Left ventricle myocardium superior (tissue), 1 donor: ENCODE measurements around the gene BCAR3. TPM values are rescaled to one million over a fixed set of nuclear protein-coding genes. Genes with fewer than 3 reads are reported as not detected.
A peak's percentile ranks its signal among the peaks of the same experiment; 100 is the strongest.
"Not testable (repeated sequence)": the region's sequence is repeated elsewhere in the genome, so short reads cannot be mapped to it uniquely, and the experiment has no call there.

Experiments
- ATAC-seq: fragments of 200-7000 bp; cut with Tn5 transposase; one replicate; pipeline ENCODE4 v1.9.1; 2020; ENCODE audit warnings: mild to moderate bottlenecking, moderate library complexity
- DNase-seq: peaks from one replicate; pipeline ENCODE4 v3.0.0-alpha.2; 2020
- intact Hi-C: fragments of 100-400 bp; cut with micrococcal nuclease; formaldehyde crosslinking; loops from one replicate; pipeline ENCODE4 v1.11.0; 2022
- total RNA-seq: library from RNA; stranded (reverse); fragmentation: NEBNext Ultra II Directional; extraction: Animal tissue kit (Norgen Biotek cat#: 25700); gene quantifications from one replicate; pipeline ENCODE4 v1.2.1, GENCODE V29; 2021
- donor health status: DM: no; HTN: yes; CAD: no; lungs with severe emphysema.

BCAR3 gene
- total RNA-seq, 1 donor from 2014 or later, result 15.2 TPM

DNA sequence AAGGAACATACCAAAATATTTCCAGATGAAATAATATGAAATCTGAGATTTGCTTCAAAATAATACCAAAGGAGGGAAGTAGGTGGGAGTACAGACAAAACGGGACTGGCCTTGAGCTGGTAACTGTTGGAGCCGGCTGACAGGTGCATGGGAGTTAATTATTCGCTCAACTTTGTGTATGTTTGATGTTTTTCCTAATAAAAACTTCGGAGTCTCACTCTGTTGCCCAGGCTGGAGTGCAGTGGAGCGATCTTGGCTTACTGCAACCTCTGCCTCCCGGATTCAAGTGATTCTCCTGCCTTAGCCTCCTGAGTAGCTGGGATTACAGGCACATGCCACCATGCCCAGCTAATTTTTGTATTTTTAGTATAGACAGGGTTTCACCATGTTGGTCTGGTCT, 7.6 kb downstream of the BCAR3 start:
- DNase-seq, ATAC-seq, intact Hi-C loops: not testable (repeated sequence)

DNA sequence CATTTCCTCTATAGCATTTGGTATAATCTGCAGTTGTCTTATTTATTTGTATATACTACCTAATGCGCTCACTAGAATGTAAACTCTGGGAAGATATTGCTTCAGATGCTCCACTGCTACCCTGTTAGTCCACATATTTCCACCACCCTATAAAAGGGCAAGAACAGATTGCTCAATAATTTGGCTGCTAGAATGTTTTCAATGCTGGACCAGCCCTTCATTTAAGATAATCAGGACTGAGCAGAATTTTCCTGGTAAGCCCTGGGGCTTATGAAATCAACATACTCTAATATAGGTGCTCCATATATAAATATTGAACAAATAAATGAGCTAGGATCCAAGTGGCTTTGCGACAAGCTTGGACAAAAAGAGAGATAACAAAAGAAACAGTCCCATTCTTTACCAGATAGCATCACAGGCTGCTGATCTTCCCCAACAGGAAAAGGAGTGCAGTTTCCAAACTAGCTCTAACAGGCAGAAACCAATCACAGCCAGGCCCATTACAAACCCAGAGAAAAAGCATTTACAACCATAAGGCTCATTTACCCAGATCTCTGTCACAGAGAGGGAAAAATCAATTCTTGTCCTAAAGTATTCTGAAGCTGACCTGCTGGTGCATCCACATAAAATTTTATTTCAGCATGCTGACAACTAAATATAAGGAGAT, 8.3 kb downstream of the BCAR3 start:
- DNase-seq (no peak), ATAC-seq (peak; percentile 3)
- intact Hi-C loops, result no loop called here

DNA sequence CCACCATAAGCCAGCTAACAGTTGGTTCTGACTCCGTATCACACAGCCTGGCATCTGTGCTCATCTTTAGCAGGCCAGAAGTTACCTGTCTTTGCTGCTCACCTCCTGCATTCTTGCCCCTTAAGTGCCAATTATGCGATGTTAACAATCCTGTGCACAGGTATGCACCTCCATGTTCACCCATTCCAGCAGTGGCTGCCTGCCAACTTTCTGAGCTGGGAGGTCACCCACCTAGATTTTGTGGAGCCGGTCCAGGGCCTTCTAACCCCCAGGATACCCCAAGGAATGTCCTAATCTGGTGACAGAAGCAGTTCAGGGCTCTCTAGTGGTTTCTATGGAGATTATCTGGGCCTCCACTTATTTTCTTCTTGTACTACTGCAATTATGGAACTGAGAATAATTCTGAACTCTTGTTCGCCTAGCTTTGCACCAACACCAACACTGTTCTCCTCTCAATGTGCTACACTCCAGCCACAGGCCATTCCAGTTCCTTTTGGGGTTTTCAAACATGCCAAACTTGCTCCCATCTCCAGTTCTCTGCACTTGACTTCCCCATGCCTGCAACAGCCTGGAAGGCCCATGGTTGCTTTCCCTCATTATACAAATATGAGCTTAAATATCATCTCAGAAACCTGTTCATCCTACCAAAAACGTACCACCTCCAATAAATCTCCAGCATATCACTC, 9.0 kb downstream of the BCAR3 start:
- DNase-seq, result no peak
- intact Hi-C loops, result no loop called here
- no peak for ATAC-seq

DNA sequence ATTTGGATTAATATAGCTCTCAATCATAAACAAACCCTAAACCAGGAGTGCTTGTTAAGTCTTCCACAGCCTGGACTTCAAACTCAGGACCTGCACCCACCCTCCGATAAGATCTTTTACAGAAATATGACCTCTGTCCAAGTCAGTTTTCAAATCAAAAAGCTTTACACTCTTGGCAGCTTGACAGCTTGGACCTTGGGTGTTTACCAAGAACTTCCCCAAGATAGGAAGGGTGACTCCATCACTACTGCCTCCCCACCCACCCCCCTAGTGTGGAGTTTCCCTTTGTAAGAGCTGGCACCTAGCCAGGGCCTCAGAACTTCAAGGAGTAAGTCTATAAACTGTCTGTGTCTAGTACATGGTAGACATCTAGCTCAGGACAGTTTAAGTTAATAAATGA, 9.6 kb downstream of the BCAR3 start:
- DNase-seq, result peak; percentile 71
- ATAC-seq, result peak; percentile 52
- intact Hi-C loops, result no loop called here

DNA sequence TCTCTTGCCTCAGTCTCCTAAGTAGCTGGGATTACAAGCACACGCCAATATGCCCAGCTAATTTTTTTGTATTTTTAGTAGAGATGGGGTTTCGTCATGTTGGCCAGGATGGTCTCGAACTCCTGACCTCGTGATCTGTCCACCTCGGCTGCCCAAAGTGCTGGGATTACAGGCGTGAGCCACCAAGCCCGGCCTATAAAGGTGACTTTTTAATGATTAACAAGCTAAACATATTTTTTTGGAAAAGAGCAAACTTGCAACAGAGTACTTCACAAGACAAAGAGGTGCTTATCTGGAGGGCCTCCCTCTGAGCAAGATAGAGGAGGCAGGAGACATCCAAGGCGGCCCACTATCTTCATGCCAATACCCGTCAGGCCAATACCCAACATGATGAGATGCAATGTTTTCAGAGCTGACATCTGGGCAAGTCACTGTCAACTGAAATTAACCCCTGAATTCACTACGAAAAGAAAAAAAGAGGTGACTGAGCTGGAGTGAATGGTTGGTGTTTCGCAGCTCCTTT, 10.5 kb downstream of the BCAR3 start:
- intact Hi-C loops, result no loop called here
- DNase-seq (no peak), ATAC-seq (no peak)

DNA sequence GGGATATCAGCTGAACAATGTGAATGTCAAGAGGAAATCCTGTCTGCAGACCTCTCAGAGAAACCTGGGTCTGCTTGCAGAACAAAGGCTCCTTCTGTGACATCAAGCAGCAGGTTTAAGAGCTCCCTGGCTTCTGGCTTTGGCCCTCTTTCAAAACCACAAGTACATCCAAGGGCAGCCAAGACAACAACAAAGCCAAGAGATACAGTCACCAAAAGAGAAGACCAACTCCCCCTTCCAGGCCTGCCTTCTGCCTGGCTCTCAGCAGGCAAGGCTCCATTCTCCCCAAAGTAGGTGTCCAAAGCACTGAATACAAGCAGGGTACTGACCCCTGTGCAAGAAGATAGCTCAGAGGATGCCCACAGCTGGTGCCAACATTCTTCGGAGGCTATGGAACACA, 11.5 kb downstream of the BCAR3 start:
- DNase-seq, result peak; percentile 48
- intact Hi-C loops, result no loop called here

DNA sequence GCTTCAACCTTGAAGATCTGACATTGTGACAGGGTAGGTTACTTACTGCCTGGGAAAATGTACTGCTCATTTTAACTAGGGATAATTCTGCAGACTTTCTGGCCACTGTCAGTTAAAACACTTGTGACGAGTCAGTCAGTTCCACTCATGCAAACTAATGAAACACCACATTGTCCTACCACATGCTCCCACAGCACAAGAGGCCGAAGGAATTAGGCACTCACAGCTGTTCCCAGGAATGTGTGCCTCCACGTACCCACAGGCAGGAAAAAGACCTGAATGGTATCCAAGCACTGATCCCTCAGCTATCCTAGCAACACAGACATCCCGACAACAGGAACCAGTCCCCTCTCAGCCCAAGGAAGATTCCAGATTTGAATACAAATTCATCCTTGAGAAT, 12.3 kb downstream of the BCAR3 start:
- intact Hi-C loops, result no loop called here
- ATAC-seq, result no peak
- no peak for DNase-seq

More for the DNA sequence above, 11.5 kb downstream of the BCAR3 start:
- ATAC-seq, result peak; percentile 80

DNA sequence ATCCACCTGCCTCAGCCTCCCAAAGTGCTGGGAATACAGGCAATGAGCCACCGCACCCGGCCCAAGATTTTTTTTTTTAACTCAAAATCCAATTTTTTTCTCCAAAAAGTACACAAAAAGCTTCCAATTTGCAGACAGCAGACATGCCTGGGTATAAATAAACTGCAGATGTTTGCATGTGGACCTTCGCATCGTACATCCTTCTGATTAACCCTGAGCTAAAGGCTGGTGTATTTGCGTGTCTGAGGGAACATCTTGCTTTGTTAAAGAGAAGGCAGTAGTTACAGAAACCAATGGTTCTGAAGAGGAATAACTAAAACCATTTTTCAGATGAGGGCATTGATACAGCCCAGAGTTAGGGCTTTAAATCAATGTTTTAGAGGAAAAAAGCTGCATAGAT, 12.7 kb downstream of the BCAR3 start:
- no peak for DNase-seq
- intact Hi-C loops, result no loop called here
- ATAC-seq, result no peak

DNA sequence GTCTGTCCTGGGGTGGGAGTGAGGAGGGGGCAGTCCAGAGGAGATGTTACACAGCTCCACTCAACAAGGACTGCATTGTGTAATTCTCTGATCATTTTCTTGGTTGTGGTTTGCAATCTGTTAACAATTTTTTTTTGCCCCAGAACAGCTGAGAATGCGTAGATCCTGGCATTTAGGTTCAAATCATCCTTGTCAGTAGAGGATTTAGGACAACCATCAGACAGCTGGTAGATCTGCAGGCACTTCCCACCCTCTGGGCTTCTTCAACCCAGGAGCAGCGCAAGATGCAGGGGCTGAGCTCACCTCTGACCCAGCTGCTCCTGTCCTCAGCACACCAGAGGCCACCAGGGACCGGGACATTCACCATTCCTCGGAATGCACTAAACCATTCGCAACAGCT, 13.5 kb downstream of the BCAR3 start:
- DNase-seq (no peak), ATAC-seq (no peak)
- intact Hi-C loops, result no loop called here

DNA sequence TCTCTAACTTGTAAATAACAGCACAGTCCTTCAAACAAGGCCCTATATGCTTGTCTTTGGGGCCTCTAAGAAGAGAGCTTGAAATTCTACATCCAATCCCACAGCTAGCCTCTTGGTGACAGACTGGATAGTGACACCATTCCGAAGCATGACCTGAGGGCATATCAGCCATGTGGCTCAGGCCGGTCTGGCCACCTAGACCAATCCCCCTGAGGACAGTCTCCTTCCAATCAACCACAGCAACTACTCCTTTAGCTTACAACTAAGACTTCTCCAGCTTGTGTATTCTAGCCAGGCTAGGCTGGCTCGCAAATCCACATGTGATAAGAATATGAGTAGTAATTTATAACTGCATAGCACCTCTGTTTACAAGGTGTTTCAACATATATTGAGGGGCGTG, 14.0 kb downstream of the BCAR3 start:
- intact Hi-C loops, result no loop called here
- ATAC-seq (no peak), DNase-seq (no peak)

DNA sequence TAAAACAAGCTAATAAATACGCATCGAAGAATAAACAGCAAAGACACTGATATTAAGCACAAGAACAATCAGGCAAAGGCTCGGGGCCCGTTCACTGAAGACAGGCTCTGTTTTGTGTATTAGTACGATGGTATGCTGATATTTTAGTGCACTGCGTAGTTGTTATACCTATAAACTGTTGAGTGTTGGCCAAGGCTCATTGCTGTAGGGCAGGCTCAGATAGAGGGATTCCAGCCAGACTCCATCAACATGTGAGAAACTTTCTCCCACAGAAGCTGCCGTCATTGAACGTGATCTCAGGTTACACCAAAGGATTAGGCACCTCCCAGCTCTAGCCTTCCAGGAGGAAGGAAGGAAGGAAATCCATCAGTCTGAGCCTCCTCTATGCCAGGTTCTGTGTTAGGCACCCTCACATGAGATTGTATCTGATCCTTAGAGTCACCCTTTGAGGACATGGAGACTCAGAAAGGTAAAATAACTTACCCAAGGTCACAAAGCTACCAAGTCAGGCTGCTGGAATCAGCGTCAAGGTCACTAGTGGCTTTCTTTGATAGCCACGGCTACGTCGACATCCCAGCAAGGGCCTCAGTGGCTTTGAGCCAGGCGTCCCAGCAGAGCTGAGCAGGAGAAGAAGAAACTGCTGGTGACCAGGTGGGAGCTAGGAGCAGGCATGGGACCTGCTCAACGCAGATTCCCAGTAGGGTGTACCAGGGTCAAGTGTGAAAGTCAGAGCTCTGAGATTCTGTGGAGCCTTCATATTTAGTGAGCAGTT, 14.8 kb downstream of the BCAR3 start:
- ATAC-seq (peak; percentile 29), DNase-seq (no peak)
- intact Hi-C loops, result no loop called here

DNA sequence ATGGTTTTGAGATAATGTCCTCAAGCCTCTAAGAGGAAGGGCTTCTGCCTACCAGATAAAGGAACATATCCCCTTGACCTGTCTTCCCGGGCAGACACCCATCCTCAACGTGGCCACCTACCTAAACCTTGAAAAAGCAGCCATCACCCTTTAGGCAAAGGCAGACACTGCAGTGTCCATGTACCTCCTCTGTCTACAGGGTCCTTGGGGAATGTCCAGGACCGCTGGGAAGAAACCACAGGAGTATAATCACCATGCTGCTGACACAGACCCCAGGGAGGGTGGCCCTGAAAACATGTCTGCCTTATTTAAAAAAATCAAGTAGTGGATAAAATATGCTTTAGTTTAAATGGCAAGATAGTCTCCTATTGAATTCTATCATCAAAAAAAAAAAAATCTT, 16.6 kb downstream of the BCAR3 start:
- intact Hi-C loops, result no loop called here
- DNase-seq, result no peak
- ATAC-seq, result peak; percentile 1

DNA sequence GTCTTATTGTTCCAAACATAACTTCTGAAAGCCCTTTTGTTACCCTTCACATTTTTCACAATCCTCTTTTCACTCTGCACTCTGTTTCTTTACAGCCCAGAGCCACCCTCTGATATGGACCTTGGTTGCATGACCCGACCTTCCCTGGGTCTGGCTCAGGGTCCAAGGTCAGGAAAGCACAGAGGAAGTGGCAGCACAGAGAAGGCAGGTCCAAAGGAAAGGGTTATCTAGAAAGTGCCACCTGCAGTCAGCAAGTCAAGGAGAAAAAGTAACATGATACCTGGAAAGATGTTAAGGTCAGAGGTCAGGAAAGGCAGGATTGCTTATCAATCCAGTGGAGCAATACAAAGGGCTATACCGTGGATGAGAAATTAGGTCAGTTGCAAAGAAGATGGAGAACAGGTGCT, 18.4 kb downstream of the BCAR3 start:
- ATAC-seq (no peak), DNase-seq (no peak)
- intact Hi-C loops, result no loop called here

DNA sequence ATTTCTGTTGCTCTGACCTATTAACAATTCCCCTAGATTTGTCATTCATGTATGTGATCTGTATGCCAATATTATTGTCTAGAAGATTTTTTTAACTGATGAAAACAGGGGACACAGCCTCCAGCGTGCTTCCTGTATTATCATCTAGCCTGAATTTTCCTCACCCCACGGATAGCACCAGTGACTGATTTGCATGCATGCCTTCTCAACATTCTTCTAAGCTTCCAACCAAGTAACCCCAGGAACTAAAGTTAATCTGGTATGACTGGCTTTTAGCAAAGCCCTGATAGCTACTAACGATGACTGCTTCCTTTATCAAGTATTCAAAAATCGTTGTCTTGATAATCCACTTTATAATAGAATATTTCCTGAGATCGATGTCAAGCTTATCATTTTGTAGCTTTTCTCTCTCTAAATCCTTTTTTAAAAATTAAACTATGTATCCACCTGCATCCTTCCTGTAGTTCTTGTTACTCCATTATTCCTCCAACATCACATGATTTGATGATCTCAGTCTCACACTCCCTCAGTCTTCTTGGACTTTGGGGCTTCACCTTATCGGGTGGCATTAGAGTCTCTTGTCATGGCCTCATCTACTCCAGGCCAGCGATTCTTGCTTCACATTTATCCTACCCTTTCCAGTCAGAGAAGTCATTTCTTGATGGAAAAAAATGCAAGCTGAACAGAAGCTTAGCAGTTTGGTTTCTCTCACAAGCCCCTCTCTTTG, 19.0 kb downstream of the BCAR3 start:
- ATAC-seq (no peak), DNase-seq (no peak)
- intact Hi-C loops, result no loop called here

DNA sequence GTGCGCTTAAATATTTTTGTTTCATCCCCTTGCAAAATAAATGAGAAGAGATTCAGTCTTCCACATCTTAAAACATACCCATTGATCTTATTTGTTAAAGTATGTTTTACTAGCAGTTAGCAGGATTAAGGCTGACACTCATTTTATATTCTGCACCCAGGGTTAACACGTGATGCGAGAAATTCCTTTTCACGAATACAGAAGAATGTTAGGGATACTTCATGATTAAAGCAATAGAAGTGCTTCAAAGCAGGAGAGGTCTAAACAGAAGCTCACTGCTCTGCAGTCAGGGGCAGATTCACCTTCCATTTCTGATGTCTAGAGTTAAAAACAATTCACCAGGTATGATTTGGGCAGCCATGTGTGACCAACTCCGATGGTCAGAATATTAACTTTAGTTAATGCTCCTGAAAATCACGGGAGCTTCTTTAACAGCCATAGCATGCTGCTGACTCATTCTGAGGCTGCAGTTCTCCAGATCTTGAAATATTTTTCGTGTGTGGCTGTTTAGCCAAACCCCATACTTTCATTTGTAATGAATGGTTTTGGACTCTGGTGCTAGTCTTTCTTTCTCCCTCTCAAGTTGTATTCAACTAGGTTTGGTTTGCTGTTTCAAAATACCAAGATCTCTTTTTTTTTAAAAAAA, 19.7 kb downstream of the BCAR3 start:
- ATAC-seq (no peak), DNase-seq (no peak)
- intact Hi-C loops, result no loop called here

DNA sequence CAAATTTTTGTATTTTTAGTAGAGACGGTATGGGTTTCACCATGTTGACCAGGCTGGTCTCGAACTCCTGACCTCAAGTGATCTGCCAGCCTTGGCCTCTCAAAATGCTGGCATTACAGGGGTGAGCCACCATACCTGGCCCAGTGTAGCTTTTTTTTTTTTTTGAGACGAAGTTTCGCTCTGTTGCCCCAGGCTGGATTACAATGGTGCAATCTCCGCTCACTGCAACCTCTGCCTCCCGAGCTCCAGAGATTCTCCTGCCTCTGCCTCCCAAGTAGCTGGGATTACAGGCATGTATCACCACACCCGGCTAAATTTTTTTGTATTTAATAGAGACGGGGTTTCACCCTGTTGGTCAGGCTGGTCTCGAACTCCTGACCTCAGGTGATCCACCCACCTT, 20.3 kb downstream of the BCAR3 start:
- ATAC-seq, intact Hi-C loops, DNase-seq: not testable (repeated sequence)

DNA sequence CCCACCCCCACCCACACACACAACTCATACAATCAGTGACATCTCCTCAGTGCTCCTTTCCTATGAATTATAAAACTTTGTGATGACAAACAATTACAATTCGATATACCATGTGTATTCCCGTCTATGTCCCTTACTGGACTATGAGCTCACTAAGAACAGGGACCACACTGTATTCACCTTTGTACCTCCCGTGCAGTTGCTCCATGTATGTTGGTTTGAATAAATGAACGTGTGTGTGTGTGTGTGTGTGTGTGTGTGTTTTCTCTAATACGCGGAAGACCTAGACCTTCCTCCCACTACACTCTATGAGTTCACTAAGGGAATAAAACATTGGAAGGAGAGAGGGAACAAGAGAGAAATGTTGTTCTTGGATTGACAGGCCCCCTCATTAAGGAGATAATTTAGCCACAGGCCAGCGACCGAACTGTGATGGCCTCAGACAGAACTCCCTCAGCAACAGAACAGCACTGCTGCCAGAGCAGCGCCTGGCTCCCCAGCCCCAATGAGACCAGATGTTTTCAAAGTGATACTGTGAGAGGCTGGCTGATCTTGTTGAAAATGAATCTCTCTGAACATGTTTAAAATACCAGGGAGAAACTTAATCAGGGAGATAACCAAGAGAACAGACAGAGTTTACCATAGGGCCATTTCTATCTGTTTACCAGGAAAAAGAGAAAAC, 21.7 kb downstream of the BCAR3 start:
- DNase-seq (peak; percentile 72), ATAC-seq (peak; percentile 78)
- intact Hi-C loops, result no loop called here

DNA sequence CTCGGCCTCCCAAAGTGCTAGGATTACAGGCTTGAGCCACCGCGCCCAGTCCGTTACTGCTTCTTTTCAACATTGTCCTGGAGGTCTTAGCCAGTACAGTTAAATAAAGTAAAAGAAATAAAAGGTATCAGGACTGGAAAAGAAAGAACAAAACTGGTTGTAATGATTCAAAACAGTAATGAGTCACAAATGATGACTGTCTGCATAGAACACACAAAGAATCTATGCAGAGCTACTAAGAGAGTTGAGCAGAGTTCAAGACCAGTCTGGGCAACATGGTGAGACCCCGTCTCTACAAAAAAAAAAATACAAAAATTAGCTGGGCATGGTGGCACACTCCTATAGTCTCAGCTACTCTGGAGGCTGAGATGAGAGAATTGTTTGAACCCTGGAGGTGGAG, 23.4 kb downstream of the BCAR3 start:
- intact Hi-C loops, result no loop called here
- ATAC-seq, result no peak
- DNase-seq, result no peak
